ENCODE measurements around the gene TP53BP2. TPM values are rescaled to one million over a fixed set of nuclear protein-coding genes. Genes with fewer than 3 reads are reported as not detected.
A peak's percentile ranks its signal among the peaks of the same experiment; 100 is the strongest.
"Not testable (repeated sequence)": the region's sequence is repeated elsewhere in the genome, so short reads cannot be mapped to it uniquely, and the experiment has no call there.

Gene TP53BP2, protein sequence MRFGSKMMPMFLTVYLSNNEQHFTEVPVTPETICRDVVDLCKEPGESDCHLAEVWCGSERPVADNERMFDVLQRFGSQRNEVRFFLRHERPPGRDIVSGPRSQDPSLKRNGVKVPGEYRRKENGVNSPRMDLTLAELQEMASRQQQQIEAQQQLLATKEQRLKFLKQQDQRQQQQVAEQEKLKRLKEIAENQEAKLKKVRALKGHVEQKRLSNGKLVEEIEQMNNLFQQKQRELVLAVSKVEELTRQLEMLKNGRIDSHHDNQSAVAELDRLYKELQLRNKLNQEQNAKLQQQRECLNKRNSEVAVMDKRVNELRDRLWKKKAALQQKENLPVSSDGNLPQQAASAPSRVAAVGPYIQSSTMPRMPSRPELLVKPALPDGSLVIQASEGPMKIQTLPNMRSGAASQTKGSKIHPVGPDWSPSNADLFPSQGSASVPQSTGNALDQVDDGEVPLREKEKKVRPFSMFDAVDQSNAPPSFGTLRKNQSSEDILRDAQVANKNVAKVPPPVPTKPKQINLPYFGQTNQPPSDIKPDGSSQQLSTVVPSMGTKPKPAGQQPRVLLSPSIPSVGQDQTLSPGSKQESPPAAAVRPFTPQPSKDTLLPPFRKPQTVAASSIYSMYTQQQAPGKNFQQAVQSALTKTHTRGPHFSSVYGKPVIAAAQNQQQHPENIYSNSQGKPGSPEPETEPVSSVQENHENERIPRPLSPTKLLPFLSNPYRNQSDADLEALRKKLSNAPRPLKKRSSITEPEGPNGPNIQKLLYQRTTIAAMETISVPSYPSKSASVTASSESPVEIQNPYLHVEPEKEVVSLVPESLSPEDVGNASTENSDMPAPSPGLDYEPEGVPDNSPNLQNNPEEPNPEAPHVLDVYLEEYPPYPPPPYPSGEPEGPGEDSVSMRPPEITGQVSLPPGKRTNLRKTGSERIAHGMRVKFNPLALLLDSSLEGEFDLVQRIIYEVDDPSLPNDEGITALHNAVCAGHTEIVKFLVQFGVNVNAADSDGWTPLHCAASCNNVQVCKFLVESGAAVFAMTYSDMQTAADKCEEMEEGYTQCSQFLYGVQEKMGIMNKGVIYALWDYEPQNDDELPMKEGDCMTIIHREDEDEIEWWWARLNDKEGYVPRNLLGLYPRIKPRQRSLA
- polyA plus RNA-seq (2012; ENCODE audit: missing spikeins) = 12.6 TPM

DNA sequence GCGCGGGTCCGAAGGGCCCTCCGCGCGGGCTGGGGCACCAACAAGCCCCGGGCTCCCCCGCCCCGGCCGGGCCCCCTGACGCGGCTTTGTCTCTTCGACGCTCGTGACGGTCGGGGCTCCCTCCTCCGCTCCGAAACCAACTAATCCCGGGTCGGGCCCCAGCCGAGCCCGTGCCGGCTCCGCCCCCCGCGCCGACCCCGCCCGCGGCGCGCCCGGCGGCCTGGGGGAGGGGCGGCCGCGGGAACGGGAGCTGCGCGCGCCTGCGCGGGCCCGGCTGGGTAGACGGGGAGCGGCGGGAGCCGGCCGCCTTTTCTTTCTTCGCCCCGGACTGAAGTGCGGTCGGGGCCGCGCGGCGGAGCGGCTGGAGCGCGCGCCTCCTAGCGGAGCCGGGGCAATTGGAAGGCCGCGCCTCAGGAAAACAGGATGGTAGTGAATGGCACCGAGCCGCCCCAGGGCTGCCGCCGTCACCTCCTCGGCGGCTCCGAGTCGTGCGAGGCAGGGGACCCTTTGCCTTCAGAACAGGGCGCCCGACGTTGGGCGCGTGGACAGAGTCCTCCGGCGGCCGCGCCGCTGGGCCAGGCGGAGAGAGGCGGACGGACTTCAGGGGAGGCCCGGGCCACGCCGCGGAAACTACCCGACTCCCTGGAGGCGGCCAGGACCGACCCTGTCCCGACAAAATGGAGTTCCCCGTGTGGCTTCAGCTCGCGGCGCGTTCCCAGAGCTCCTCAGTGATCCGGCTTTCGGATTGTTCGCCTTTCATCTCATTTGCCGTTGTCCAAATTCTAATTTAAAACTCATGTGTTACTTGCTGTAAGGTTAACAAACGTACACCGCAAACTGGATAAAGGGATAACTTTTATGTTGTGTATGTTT, at the start of gene TP53BP2:
TP53BP2 (minus strand) TSS at position 138 of the 873 bp plus-strand sequence. CDS start 267 bp downstream, outside the sequence.
- FAIRE-seq = peak; percentile 82
- TF ChIP-seq POLR2AphosphoS5 (IDR thresholded peaks at IDR 0.05; ENCODE audit: low read depth, low read length) (peak; percentile 47; the same call in 1 of the 2 replicates), TAF1 (IDR thresholded peaks at IDR 0.05; ENCODE audit: borderline replicate concordance, low read depth, low read length) (peak; percentile 71), POLR2A (IDR thresholded peaks at IDR 0.05; ENCODE audit: low read depth, low read length) (peak; percentile 77)
- peak; percentile 61 for DNase-seq (ENCODE audit: insufficient read length)

DNA sequence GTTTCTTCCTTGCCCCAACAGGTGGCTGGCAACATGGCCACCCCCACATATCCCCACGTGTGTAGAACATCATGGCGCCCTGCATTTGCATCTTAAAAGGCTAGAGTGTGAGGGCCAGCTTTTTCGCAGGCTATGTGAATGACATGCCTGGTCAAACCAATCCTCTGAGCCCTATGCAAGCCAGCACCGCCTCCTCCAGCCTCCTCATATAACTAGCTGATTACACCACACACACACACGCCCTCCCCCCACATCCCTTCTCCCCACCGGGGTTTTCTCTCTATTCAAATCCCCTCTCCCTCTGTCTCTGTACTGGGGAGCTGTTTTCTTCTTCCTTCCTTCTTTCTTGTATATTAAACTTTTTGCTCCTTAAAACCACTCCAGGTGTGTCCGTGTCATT, 44.7 kb upstream of the TP53BP2 start:
- DNase-seq (ENCODE audit: insufficient read length); FAIRE-seq: not testable (repeated sequence)

DNA sequence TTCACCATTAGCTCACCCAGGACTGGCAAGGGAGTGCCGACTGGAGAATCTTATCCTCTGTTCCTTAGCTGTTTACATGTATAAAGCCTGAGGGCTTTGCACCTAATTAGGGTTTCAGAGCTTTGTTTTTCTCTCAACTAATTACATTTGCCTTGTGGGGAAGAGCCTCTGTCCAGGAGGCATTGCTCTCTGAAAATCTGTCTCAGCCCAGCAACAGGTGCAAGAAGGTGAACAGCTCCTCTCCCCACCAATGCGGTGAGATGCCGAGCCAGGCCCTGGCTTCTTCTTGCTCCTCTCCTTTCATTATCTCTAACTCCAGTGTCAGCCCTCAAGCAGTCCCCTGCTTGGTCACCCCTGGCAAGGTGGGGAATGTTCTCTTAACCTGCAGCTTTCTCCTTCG, 43.6 kb upstream of the TP53BP2 start:
- DNase-seq (ENCODE audit: insufficient read length); FAIRE-seq: not testable (repeated sequence)

DNA sequence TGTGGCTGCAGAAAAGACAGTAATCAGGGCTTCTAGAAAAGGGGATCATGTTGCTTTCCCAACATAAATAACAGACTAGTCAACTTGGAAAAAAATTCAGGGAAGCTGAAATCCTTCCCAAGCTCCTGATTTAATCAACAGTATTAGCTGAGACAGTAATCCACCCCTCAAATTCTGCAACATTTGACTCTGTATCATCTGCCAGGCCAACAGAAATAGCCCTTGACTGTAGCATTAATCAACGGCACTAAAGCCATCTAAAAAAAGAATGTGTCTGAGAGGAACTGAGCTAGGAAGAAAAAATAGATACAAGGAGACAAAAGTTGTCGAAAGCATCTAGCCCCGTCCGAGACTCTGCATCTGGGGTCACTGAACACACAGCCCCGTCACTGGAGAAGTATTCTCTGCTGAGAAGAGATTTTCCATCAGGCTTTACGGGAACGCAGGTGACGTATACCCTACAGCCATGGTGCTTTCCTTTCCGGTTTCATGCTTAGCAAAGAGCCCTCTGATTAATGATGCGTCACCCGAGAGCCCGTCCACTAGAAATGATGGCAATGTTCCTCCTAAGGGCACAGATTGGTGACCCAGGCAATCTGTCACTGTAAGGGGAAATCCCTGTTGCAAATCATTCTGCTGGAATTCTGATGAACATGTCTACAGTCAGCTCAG, 42.1 kb upstream of the TP53BP2 start:
- DNase-seq (ENCODE audit: insufficient read length) = no peak
- no peak for FAIRE-seq
- TF ChIP-seq POLR2A (IDR thresholded peaks at IDR 0.05; ENCODE audit: low read depth, low read length) (no peak), TAF1 (IDR thresholded peaks at IDR 0.05; ENCODE audit: borderline replicate concordance, low read depth, low read length) (no peak), POLR2AphosphoS5 (IDR thresholded peaks at IDR 0.05; ENCODE audit: low read depth, low read length) (no peak)

DNA sequence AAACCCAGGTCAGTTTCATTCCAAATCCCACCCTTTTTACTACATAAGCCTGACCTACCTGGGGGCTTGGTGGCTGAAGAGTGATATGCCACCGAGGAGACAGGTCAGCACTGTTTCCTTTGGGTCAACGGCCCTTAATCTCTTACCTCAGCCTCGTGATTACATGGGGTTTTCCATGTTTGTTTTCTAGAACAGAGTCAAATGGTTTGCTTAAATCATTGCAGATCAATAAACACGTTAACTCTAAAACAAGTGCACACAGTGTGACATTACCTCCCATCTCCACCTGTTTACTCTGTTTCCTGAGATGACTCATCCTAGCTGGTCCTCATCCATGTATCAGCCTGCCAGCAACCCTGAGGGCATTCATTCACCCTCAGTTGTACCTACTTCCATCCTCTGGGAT, 40.8 kb upstream of the TP53BP2 start:
- FAIRE-seq (no peak), DNase-seq (ENCODE audit: insufficient read length) (no peak)
- TF ChIP-seq TAF1 (IDR thresholded peaks at IDR 0.05; ENCODE audit: borderline replicate concordance, low read depth, low read length) (no peak), POLR2A (IDR thresholded peaks at IDR 0.05; ENCODE audit: low read depth, low read length) (no peak), POLR2AphosphoS5 (IDR thresholded peaks at IDR 0.05; ENCODE audit: low read depth, low read length) (no peak)

DNA sequence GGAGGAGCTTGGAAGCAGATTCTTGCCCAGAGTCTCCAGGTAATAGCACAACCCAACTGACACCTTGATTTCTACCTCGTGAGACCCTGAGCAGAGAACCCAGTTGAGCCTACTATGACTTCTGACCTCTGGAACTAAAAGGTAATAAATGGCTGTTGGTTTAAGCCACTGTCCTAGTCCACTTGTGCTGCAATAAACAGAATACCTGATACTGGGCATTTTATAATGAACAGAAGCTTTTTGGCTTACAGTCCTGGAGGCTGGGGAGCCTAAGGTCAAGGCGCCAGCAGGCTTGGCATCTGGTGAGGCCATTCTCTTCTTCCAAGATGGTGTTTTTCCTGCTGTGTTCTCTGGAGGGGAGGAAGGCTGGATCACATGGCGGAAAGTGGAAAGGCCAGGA, 39.9 kb upstream of the TP53BP2 start:
- TF ChIP-seq POLR2A (IDR thresholded peaks at IDR 0.05; ENCODE audit: low read depth, low read length) = no peak
- no peak for TF ChIP-seq TAF1 (IDR thresholded peaks at IDR 0.05; ENCODE audit: borderline replicate concordance, low read depth, low read length)
- TF ChIP-seq POLR2AphosphoS5 (IDR thresholded peaks at IDR 0.05; ENCODE audit: low read depth, low read length) = no peak
- no peak for FAIRE-seq
- DNase-seq (ENCODE audit: insufficient read length) = no peak

DNA sequence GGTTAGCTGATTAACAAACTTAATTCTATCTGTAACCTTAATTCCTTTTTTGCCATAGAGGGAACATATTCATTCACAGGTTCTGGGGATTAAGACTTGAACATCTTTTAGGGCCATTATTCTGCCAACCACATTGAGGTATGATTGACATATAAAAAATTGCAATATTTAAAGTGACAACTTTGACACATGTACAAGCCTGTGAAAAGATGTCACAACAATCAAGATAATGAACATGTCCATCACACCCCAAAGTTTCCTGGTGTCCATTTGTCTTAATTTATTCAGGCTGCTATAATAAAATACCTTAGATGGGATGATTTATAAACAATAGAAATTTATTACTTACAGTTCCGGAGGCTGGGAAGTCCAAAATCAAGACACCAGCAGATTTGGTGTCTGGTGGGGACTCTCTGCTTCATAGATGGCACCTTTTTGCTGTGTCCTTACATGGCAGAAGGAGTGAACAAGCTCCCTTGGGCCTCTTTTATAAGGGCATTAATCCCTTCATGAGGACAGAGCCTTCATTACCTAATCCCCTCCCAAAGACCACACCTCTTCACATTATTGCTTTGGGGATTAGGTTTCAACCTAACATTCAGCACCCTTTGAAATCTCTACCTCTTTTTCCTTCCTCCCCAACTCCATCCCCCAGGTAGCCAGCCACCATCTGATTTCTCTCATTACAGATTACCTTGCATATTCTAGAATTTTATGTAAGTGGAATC, 33.0 kb upstream of the TP53BP2 start:
- TF ChIP-seq POLR2A (IDR thresholded peaks at IDR 0.05; ENCODE audit: low read depth, low read length) = no peak
- no peak for TF ChIP-seq TAF1 (IDR thresholded peaks at IDR 0.05; ENCODE audit: borderline replicate concordance, low read depth, low read length)
- FAIRE-seq (no peak), DNase-seq (ENCODE audit: insufficient read length) (no peak)

DNA sequence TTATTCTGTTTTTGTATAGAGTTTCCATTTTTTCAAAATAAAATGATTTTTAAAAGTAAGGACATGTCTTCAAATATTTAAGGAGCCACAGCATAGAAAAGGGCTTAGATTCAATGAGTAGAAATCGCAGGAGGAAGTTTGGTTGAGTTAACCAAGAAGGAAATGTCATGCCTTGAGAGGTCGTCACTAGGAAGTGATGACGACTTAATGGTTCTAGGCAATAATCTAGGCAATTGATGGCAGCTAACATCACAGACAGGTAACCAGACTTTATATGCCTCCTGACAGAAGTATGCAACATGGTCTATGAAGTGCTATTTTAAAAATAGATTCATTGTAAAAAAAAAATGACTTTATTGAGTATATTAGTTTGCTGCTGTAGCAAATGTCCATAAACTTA, 32.1 kb upstream of the TP53BP2 start:
- no peak for DNase-seq (ENCODE audit: insufficient read length)
- FAIRE-seq = no peak
- TF ChIP-seq TAF1 (IDR thresholded peaks at IDR 0.05; ENCODE audit: borderline replicate concordance, low read depth, low read length) = no peak
- TF ChIP-seq POLR2A (IDR thresholded peaks at IDR 0.05; ENCODE audit: low read depth, low read length) = no peak

DNA sequence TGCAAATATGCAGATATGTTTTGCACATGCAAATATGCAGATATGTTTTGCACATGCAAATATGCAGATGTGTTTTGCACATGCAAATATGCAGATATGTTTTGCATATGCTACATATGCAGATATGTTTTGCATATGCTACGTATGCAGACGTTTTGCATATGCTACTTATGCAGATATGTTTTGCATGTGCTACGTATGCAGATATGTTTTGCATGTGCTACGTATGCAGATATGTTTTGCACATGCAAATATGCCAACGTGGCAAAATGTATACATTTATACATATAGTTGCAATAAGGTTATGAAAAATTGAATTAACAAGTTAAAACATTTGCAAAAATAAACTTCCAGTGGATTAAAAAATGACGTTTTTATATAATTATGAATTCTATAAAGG, 30.8 kb upstream of the TP53BP2 start:
- FAIRE-seq = peak; percentile 17
- no peak for DNase-seq (ENCODE audit: insufficient read length)
- TF ChIP-seq TAF1 (IDR thresholded peaks at IDR 0.05; ENCODE audit: borderline replicate concordance, low read depth, low read length) (no peak), POLR2AphosphoS5 (IDR thresholded peaks at IDR 0.05; ENCODE audit: low read depth, low read length) (no peak), POLR2A (IDR thresholded peaks at IDR 0.05; ENCODE audit: low read depth, low read length) (no peak)

DNA sequence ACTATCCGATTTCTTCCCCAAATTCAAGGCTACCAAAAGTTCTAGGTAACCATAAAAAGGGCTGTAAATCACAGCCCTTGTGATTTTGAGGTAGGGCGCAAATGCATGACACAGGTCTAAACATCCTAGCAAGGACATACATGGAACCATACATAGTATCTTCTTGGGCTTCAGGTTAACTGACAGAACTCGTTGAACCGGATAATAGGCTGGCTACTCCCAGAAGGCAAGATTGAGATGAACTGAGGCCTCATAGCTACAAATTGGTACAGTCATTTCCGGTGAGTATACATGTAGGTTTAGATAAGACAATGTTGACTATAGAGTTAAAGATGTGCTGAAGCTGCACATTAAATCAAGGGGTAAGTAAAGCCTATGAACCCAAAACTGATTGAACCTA, 27.3 kb upstream of the TP53BP2 start:
- no peak for DNase-seq (ENCODE audit: insufficient read length)
- no peak for FAIRE-seq
- TF ChIP-seq TAF1 (IDR thresholded peaks at IDR 0.05; ENCODE audit: borderline replicate concordance, low read depth, low read length) = no peak
- no peak for TF ChIP-seq POLR2AphosphoS5 (IDR thresholded peaks at IDR 0.05; ENCODE audit: low read depth, low read length)
- no peak for TF ChIP-seq POLR2A (IDR thresholded peaks at IDR 0.05; ENCODE audit: low read depth, low read length)

All from GM12892 (cell line).